DMS79 (cell line): ENCODE results near the gene ACOT8.
"Not testable (repeated sequence)": the region's sequence is repeated elsewhere in the genome, so short reads cannot be mapped to it uniquely, and the experiment has no call there.

Source experiments
- DNase-seq: peaks from one replicate; lab custom pipeline; 2025; lab: John Stamatoyannopoulos, UW

ACOT8 gene

GRCh38 chr20:45887346-45887715, 30.1 kb upstream of the ACOT8 start, which contains the start of gene SPATA25:
Gene SPATA25, minus strand, starts transcription at chr20:45887622. Its CDS starts 32 bp downstream, at chr20:45887590.
- DNase-seq: no peak

- DNase-seq: no peak
Measured at GRCh38 chr20:45886590-45887345, 29.6 kb upstream of the ACOT8 start.

DNA sequence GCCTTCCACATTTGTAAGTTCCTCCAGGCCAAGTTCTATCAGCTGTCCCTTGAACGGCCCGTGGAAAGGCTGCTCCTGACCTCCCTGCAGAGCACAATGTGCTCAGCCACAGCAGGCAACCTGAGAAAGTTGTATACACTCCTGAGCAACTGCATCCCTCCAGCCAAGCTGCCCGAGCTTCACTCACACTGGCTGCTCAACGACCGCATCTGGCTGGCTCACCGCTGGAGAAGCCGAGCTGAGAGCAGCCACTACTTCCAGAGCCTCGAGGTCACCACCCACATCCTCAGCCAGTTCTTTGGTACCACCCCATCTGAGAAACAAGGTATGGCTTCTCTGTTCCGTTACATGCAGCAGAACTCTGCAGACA, 25.9 kb upstream of the ACOT8 start:
- no peak for DNase-seq

- no peak for DNase-seq
Measured at GRCh38 chr20:45882469-45883099, 25.4 kb upstream of the ACOT8 start.

DNA sequence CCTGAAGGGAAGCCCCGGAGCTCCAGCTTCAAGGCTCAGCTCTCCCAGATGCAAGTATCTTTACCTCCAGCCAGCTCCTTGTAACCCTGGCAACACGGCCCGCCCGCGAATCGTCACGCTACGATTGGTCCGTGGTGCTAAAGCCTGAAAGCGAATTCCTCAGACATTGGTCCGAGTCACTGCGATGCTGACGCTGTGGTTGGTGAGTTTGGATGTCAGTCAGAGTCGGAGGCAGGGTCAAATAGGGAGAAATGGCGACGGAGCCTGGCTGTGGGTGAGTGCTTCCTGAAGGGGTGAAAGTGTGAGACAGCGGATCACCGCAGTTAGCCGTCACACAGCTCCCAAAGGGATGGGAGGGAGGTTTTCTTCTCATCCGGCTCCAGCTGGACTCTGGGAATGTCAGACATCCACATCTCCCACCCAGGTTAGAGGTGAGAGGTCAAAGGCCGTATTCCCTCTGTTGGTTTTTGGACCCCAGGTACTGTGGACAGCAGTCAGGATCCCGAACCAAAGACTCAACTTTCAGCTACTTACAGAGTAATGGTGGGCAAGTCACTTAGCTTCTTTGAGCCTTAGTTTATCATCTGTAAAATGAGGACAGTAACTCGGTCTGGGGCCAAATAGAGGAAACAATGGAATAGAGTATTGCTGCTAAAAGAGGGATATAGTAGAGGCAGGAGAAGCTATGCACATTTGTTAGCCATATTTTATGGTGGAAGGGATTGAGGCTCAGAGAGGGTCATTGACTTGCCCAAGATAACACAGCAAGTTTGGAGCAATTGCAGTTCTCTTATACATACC, 24.0 kb upstream of the ACOT8 start, which contains the start of gene ZSWIM1:
TSS of gene ZSWIM1 (plus strand) at position 240 of the 801 bp plus-strand sequence. CDS start 1,366 bp downstream, outside the sequence.
- DNase-seq: peak; percentile 90

DNA sequence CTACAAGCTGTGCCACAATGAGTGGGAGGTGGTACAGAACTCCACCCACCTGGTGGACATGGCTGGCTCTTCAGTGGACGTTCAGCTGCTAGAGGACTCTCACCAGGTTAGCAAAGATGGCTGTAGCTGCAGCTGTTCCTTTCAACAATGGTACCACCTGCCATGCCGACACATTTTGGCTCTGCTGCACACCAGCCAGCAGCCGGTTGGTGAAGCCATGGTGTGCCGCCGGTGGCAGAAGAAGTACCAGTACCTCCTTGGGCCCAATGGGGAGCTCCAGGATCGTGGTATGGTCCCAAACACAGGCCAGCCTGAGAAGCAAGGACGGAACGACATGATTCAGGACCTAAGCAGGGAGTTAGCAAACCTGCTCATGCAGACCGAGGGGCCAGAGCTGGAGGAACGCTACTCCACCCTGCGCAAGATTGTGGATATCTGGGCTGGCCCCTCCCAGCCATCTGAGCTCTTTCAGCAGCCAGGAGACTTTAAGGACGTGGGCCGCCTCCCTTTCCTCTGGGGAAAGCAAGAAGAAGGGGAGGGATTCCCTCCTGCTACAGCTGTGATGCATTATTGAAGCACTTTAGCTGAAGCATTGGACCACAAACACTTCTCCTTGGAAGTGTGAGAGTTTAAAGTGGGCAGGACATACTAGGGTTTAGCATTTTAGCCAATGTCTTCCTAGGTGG, 21.0 kb upstream of the ACOT8 start:
- DNase-seq: no peak

GRCh38 chr20:45874576-45874975, 17.4 kb upstream of the ACOT8 start:
- no peak for DNase-seq

DNA sequence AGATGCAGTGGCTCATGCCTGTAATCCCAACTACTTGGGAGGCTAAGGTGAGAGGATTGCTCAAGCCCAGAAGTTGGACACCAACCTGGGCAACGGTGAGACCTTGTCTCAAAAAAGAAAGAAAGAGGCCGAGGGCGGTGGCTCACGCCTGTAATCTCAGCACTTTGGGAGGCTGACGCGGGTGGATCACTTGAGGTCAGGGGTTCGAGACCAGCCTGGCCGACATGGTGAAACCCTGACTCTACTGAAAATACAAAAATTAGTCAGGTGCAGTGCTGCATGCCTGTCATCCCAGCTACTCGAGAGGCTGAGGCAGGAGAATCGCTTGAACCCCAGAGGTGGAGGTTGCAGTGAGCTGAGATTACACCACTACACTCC, 16.9 kb upstream of the ACOT8 start:
- DNase-seq: not testable (repeated sequence)

GRCh38 chr20:45873409-45874103, 16.4 kb upstream of the ACOT8 start:
- DNase-seq: no peak

GRCh38 chr20:45872626-45873025, 15.4 kb upstream of the ACOT8 start:
- no peak for DNase-seq

DNA sequence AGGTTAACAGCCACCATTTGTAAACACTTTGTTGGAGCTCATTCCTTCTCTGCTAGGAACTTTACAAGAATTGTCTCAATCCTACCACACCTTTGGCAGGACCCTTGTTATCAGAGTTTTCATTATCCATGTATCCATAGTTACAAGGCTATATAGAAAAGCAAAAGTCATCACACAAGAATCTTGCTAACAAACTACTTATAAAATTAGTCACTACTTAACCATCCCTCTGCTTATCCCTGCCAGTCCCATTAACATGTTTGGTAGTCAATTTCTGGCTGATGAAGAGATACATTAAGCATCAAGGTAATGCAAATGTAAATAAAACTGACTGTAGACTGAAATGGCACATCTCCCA, 10.6 kb upstream of the ACOT8 start:
- no peak for DNase-seq

- DNase-seq: no peak
Measured at GRCh38 chr20:45867136-45867818, 10.1 kb upstream of the ACOT8 start.

DNA sequence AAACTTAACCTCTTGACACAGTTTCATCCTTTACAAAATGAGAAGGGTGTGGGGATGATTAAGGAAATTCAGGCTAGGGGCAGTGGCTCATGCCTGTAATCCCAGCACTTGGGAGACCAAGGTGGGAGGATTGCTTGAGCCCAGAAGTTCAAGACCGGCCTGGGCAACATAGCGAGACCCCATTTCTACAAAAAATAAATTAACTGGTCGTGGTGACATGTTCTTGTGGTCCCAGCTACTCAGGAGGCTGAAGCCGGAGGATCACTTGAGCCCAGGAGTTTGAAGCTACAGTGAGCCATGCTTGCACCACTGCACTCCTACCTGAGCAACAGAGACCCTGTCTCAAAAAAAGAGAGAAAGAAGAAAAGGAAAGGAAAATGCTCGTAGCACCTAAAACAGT, 9.3 kb upstream of the ACOT8 start:
- DNase-seq: no peak

DNA sequence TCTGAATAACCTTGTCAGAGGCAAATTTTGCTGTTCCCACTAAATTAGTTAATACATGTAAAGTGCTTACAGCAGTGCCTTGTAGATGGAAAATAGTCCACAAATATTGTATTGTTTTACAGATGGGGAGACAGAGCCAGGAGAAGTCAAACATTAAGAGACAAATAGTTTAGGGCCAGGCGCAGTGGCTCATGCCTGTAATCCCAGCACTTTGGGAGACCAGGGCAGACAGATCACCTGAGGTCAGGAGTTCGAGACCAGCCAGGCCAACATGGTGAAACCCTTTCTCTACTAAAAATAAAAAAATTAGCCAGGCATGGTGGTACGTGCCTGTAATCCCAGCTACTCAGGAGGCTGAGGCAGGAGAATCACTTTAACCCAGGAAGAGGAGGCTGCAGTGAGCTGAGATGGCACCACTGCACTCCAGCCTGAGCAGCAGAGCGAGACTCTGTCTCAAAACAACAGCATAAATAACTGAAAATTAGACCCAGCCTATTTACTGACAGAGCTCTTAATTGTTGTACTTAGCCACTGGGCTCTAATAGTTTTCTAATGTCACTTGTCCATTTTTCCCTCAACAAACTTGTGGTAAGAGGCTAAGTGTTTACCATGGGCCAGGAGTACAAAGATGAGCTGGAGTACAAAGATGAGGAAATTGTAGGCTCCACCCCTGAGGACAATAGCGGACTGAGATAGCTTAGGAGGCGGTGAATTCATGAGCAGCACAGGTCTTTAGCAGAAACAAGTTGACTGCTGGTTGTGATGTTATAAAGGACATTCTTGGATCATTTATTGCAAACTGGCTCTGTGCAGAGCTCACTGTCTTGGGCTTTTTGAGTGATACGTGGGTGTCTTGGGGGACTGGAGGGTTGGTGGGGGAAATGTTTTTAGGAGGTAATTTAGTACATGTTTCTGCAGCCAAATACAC, 6.6 kb upstream of the ACOT8 start:
- no peak for DNase-seq

GRCh38 chr20:45861221-45862075, 4.3 kb upstream of the ACOT8 start:
- DNase-seq: no peak

DNA sequence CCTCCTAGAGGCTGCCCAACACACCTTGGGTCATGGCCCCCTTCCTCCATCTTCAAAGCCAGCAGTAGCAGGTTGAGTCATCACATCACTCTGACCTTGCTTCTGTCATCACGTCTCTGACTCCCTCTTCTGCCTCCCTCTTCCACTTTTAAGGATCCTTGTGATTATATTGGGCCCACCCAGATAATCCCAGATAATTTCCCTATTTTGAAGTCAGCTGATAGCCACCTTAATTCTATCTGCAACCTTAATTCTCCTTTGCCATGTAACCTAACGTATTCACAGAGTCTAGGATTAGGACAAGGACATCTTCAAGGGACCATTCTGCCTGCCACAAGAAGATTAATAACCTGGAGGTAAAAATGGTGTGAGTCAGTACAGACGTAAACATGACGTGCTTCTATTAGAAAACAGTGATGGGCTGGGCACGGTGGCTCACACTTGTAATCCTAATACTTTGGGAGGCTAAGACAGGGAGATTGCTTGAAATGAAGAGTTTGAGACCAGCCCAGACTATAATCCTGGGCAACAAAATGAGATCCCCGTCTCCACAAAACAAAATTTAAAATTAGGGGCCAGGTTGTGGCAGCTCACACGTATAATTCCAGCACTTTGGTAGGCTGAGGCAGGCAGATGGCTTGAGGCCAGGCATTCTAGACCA, 3.5 kb upstream of the ACOT8 start:
- DNase-seq: no peak

DNA sequence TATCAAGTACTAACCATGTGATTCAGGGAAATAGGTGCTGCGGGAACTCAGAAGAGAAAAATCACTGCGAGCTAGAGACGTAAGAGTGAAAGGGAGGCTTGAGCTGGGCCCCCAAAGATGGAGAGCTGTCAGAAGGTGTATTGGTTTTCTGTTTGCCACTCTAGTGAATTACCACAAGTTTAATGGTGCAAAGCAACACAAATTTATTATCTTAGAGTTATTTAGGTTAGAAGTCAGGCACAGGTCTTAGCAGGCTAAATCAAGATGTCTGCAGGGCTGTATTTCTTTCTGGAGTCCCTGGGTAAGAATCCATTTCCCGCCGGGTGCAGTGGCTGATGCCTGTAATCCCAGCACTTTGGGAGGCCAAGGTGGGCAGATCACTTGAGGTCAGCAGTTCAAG, 2.7 kb upstream of the ACOT8 start:
- no peak for DNase-seq

DNA sequence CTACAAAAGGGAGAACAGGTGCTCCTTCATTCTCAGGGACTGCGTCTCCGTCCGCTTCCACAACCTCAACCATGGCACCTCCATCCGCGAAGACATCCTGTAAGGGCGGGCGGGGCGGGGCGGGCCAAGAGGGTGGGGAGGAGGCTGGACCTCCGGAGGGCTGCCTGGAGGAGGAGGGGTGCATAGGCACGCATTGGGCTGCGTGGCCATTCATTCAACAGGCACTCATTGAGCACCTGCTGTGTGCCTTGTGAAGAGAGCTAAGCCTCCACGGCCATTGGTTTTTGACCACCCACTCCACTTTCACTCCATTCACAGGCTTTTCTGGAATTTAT, 657 bp upstream of the ACOT8 start:
- peak; percentile 22 for DNase-seq

GRCh38 chr20:45853484-45853883, 3.7 kb downstream of the ACOT8 start:
- DNase-seq: no peak
